A204.1 (cell line): ENCODE measurements around the gene MYL4.
"Not testable (repeated sequence)": the region's sequence is repeated elsewhere in the genome, so short reads cannot be mapped to it uniquely, and the experiment has no call there.

Experiments used
- FAIRE-seq: peaks from 2 replicates; lab custom pipeline; 2012; peaks lifted over from hg19 to GRCh38; lab: Jason Lieb, UNC

The MYL4 gene

DNA sequence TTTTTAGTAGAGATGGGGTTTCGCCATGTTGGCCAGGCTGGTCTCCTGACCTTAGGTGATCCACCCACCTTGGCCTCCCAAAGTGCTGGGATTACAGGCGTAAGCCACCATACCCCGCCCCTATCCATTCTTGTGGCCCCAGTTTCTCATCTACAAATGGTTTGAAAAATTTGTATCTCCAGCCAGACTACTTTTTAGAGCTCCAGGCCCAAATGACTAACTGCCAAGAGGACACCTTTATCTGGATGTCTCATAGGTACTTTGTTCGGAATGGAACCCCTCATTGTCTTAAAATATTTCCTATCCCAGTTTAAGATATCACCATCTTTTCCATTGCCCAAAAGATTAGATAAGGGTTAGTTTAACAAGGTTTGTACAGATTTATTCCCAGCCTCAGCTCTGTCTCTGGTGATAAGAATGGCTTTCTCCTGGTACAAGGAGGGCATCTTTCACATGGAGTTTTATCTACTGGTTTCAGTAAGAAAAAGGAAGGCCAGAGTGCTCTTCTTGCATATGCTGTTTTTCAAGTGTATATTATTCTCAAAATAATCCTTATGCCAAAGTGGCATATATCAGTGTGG lies 15.1 kb upstream of the MYL4 start:
- no peak for FAIRE-seq

DNA sequence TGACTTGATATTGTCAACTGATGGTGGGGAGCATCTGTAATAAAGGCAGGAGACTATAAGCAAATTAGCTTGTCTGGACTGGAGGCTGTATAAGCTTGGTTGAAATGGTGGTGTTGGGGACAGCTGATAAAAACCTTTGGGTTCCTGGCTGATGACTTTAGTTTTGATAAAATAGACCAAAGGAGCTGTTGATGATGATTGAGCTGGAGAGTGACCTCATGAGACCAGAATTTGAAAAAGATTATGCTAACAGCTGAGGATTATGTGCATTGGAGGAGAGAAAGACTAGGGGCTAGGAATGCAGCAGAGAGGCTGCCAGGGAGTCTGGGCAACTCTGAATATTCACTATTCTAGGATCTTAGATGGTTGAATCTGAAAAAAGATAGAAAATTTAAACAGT lies 11.3 kb upstream of the MYL4 start:
- FAIRE-seq = no peak

DNA sequence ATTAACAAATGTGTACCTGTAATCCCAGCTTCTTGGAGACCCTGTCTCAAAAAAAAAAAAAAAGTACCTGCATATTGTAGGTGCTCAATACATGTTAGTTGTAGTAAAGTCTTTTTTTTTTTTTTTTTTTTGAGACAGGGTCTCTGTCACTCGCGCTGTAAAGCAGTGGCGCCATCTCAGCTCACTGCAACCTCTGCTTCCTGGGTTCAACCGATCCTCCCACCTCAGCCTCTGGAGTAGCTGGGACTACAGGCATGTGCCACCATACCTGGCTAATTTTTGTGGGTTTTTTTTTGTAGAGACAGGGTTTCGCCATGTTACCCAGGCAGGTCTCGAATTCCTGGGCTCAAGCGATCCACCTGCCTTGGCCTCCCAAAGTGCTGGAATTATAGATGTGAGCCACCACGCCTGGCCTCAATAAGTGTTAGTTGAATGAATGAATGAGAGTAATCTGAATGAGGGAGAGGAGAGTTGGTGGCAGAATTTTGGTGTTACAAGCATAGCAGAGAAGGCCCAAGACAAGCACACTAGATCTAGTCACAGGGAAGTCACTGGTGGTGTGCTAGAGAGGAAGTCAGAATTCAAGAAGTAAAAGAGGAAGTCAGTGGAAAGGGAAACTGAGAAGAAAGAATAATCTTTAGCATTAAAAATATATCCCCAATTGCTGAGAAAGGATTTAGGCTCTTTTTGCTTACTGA lies 9.4 kb upstream of the MYL4 start:
- FAIRE-seq = no peak

DNA sequence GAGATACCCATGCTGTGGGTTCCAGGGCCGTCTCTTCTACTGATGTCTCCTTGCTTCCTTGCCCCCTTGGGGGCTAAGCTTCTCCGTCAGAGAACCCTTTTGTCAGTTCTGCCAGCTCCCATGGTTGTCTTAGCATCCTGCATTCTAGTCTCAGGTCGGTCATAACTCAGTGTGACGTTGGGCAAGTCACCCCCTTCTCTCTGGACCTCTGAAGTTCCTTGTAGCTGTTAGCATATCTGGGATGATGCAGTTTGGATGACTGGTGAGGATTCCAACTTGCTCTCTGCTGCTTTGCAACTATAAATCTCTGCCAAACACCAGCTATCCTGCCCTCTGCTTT lies 8.9 kb upstream of the MYL4 start:
- no peak for FAIRE-seq

DNA sequence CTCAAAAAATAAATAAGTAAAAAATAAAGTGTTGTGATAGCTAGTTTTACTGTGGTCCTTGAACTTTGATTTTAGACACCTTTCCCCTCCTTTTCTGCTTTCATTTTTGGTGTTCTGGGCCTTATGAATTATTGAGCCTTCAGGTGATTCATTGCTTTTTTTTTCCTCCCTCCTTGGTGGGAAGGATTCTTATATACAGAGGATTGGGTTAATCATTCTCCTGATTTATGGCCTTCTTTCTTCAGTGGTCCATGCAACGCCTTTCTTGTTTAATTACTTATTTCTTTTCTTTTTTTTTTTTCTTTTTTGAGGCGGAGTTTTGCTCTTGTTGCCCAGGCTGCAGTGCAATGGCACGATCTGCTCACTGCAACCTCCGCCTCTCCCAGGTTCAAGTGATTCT lies 8.0 kb upstream of the MYL4 start:
- no peak for FAIRE-seq

- FAIRE-seq = no peak
These were observed 5.0 kb upstream of the MYL4 start for GRCh38 chr17:47203984-47204721.

DNA sequence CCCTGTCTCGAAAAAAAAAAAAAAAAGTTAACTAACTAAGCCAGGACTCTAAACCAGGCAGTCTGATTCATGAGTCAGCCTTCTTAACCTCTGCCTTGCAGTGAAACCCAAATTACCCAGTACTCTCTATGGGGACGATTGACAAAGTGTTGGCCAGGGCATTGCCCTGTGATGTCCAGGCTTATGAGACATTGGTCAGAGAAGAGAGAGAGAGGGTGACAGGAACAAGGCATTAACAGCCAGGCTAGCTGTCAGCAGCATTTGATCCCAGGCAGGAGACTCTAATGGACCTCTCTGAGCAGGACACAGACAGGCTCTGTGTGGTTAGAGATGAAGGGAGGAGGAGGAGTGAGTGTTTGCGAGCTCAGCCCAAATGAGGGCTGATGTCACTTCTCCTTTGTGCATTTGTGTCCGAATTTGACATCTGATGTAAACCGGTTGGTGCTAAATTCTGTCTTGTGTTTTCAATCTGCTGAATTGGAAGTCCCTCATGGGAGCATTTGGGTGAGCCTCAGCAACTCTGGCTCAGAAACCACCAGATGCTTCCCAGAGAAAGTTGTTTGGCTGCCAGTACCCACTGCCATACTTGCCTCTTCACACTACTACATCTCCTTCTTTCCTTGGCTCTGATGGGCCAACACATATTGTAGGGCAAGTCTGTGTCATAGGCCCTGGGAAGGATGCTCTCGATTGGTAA lies 4.3 kb upstream of the MYL4 start:
- no peak for FAIRE-seq

DNA sequence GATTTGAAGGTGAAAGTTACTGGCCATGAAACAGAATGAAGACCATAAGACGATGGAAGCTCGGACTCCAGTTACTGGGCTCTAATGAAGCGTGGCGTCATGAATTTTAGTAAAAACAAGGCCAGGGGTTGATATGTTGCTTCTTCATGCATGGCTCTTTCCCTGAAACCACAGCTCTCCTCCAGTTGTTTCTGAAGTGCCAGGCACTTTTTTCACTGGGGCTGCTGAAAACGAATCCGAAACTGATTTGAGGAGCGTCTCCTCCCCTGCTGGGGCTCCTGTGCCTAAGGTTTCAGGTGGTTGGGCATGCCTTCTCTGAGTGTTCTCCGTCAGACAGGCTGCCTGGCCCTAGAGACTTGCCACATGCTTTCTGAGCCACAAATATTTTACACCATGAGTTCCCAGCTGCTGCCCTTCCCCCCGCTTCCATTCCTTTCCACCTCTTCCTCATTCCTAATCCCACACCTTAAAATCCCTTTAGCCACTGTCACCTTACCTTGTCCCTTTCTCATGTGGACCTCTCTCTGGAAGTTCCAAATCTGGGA lies 3.7 kb upstream of the MYL4 start:
- FAIRE-seq = no peak

GRCh38 chr17:47207143-47208067 lies 1.7 kb upstream of the MYL4 start:
- FAIRE-seq = no peak

GRCh38 chr17:47209499-47209898 lies 351 bp downstream of the MYL4 start:
- FAIRE-seq = no peak

DNA sequence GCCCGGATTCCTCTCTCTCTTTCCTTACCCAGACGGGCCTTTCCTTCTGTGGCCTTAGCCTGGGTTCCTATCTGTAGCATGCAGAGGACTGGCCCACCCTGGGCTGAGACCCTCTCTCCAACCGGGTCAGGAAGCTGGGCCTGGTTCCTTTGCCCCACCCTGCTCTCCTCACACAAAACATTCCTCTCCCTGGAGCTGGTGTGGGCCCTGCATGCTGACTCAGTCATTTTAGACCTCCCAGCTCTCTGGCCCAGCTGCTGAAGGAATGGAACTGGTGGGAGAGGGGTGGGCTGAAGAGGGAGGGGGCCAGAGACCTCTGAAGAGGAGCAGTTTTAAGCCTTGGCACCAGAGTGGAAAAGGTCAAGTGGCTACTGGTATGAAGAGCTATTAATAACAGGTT lies 957 bp downstream of the MYL4 start:
- no peak for FAIRE-seq

DNA sequence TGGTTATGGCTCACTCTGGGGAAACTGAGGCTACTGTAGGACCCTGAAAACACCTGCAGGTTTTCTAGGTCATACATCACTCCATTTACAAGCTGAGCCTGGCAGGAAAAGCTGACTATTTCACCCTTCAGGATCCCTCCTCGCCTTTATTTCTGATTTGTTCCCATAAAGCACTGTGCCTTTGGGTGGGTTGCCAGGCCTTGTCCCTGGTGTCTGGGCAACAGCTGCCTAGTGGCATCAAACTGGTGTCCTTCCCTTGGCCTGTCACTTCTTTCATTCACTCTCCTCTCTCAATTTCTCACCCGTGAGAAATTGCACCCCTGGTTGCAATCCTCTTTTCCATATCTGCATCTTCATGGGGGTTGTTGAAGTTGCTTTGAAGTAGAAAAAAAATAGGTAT lies 1.6 kb downstream of the MYL4 start:
- no peak for FAIRE-seq

- FAIRE-seq = no peak
These were observed 3.3 kb downstream of the MYL4 start for GRCh38 chr17:47212458-47212857.

GRCh38 chr17:47213540-47213939 lies 4.4 kb downstream of the MYL4 start:
- no peak for FAIRE-seq

GRCh38 chr17:47214931-47215330 lies 5.8 kb downstream of the MYL4 start:
- no peak for FAIRE-seq

- FAIRE-seq = not testable (repeated sequence)
These were observed 7.7 kb downstream of the MYL4 start for GRCh38 chr17:47216821-47217220.

GRCh38 chr17:47217279-47217678 lies 8.1 kb downstream of the MYL4 start:
- FAIRE-seq = not testable (repeated sequence)

DNA sequence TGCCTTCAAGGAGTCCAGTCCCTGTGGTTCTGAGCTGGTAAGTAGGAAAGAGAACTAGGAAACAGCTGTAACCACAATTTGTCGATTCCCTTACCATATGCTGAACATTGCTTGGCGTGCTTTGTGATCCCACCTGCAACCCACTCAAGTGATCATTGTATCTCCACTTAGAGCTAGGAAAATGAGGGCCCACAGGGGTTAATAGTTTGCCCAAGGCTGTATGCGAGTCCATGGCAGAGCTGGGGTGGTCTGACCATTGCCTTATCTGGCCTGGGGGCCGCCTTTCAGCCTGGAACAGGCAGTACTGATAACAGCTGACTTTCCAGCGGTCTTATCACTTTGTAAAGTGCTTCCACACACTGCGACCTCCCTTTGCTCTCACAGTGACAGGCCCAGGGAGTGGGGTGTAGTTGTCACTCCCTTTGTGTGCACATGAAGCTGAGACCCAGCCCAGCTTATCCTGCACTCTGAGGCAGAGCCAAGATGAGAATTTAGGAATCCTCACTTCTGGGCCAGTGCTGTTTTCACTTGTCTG lies 9.8 kb downstream of the MYL4 start:
- no peak for FAIRE-seq

- no peak for FAIRE-seq
These were observed 10.7 kb downstream of the MYL4 start for GRCh38 chr17:47219621-47220475.

DNA sequence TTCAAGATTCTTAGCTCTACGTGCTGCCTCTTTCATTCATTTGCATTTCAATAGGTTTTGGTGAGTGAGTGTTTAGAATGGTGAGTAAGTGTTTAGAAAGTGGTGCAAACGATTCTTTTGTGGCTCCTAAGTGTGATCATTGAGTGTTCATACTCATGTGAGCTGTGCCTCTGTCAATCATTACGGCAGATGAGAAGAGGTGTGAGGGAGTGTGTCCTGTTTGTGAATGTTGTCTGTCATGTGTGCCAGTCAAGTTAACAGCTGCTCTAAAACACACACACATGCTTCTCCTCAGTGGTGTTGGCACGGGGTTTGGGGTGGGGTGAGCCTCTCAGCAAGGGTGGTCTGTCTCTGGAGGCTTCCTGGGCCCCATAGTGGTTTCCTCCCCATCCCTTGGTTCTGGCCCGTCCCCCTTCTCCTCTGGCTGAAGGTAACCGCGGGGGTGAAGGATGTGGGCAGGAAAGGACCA lies 11.4 kb downstream of the MYL4 start:
- no peak for FAIRE-seq
